ENCODE results near the gene DENND4A.

- TF ChIP-seq ZNF274 (IDR thresholded peaks at IDR 0.05; ENCODE audit: low read length) (no peak), ZNF274 (tag by site-specific recombination; IDR thresholded peaks at IDR 0.05; ENCODE audit: borderline replicate concordance) (no peak), SP3 (tag by site-specific recombination; IDR thresholded peaks at IDR 0.05) (no peak), PBX3 (CRISPR knock-in tag; IDR thresholded peaks at IDR 0.05) (no peak), ZEB2 (tag by site-specific recombination; IDR thresholded peaks at IDR 0.05) (no peak), ZNF76 (tag by site-specific recombination; IDR thresholded peaks at IDR 0.05; ENCODE audit: borderline replicate concordance, low read depth) (no peak), ZNF704 (tag by site-specific recombination; IDR thresholded peaks at IDR 0.05) (no peak), REST (tag by site-specific recombination; IDR thresholded peaks at IDR 0.05) (no peak), ZNF394 (tag by site-specific recombination; IDR thresholded peaks at IDR 0.05; ENCODE audit: borderline replicate concordance) (no peak)
Measured at GRCh38 chr15:65792988-65793817, 1.1 kb upstream of the DENND4A start.

All from HEK293 (cell line).